SK-N-MC (cell line): ENCODE measurements around the gene HPCAL1.
"Not testable (repeated sequence)": the region's sequence is repeated elsewhere in the genome, so short reads cannot be mapped to it uniquely, and the experiment has no call there.

ENCODE experiments used
- DNase-seq: peaks from one replicate; pipeline ENCODE4 v3.0.0-alpha.2; 2011; ENCODE audit warnings: low read depth, low spot score
- H3K27ac ChIP-seq: fragments of 200-600 bp; sonication (generic); 2 replicates; pipeline ENCODE4 v1.5.1; 2016; ENCODE audit warnings: mixed run types
- H3K36me3 ChIP-seq: fragments of 200-600 bp; sonication (generic); 2 replicates; pipeline ENCODE4 v1.6.1; 2017; ENCODE audit warnings: antibody characterized with exemption, low read length, mixed read lengths; ENCODE audit not compliant: insufficient read depth
- H3K4me3 ChIP-seq: fragments of 200-600 bp; sonication (generic); 2 replicates; pipeline ENCODE4 v1.5.1; 2016
- H3K9ac ChIP-seq: fragments of 200-600 bp; sonication (generic); 2 replicates; pipeline ENCODE4 v1.8.0; 2017; ENCODE audit warnings: mixed run types, mixed read lengths; ENCODE audit not compliant: insufficient read length
- H3K9me3 ChIP-seq: fragments of 200-600 bp; sonication (generic); 2 replicates; pipeline ENCODE4 v1.6.1; 2017; ENCODE audit warnings: low read depth, mild to moderate bottlenecking, antibody characterized with exemption, low read length, moderate library complexity, mixed read lengths
- EZH2 ChIP-seq: fragments of 200-600 bp; sonication (generic); IDR thresholded peaks from one replicate; pipeline ENCODE4 v1.6.1; 2017; ENCODE audit warnings: antibody characterized with exemption
- FOXP2 ChIP-seq: optimal IDR thresholded peaks from 2 replicates; pipeline ENCODE3; 2011; ENCODE audit warnings: mild to moderate bottlenecking, moderate library complexity; ENCODE audit not compliant: insufficient read depth; ENCODE audit errors: extremely low read length, control extremely low read depth
- POLR2AphosphoS5 ChIP-seq: IDR thresholded peaks from 2 replicates; pipeline ENCODE4 v1.6.1; 2012; ENCODE audit warnings: mild to moderate bottlenecking, low read depth, low read length, borderline replicate concordance

The HPCAL1 gene

GRCh38 chr2:10257500-10258147 lies 45.1 kb upstream of the HPCAL1 start:
- DNase-seq = no peak
- Histone ChIP-seq H3K36me3 (no peaks in the 10 kb centered on the region), H3K9me3 (no peaks in the 10 kb centered on the region), H3K4me3 (no peak overlapping the region), H3K27ac (no peak overlapping the region), H3K9ac (no peak overlapping the region)
- TF ChIP-seq FOXP2 (no peak), POLR2AphosphoS5 (no peak), EZH2 (no peak)

GRCh38 chr2:10258326-10258725 lies 44.4 kb upstream of the HPCAL1 start:
- Histone ChIP-seq H3K36me3 (no peaks in the 10 kb centered on the region), H3K9me3 (no peaks in the 10 kb centered on the region), H3K9ac (no peak overlapping the region), H3K27ac (no peak overlapping the region), H3K4me3 (no peak overlapping the region)
- no peak for DNase-seq
- TF ChIP-seq EZH2 (no peak), POLR2AphosphoS5 (no peak), FOXP2 (no peak)

- no peak for TF ChIP-seq POLR2AphosphoS5
- no peak for TF ChIP-seq FOXP2
- TF ChIP-seq EZH2 = no peak
- Histone ChIP-seq H3K4me3 (no peak overlapping the region), H3K9ac (no peak overlapping the region), H3K36me3 (no peaks in the 10 kb centered on the region), H3K9me3 (no peaks in the 10 kb centered on the region), H3K27ac (no peak overlapping the region)
- no peak for DNase-seq
These were observed 44.0 kb upstream of the HPCAL1 start for GRCh38 chr2:10258726-10259125.

GRCh38 chr2:10260130-10260529 lies 42.6 kb upstream of the HPCAL1 start:
- H3K9me3 ChIP-seq = no peaks in the 10 kb centered on the region
- no peak overlapping the region for H3K27ac ChIP-seq
- DNase-seq = no peak
- H3K9ac ChIP-seq = no peak overlapping the region
- TF ChIP-seq EZH2 (no peak), POLR2AphosphoS5 (no peak), FOXP2 (no peak)
- no peaks in the 10 kb centered on the region for H3K36me3 ChIP-seq
- H3K4me3 ChIP-seq = no peak overlapping the region

GRCh38 chr2:10263526-10263925 lies 39.2 kb upstream of the HPCAL1 start:
- H3K9me3 ChIP-seq, H3K27ac ChIP-seq: not testable (repeated sequence)

GRCh38 chr2:10264506-10265328 lies 38.0 kb upstream of the HPCAL1 start:
- H3K9me3 ChIP-seq = no peaks in the 10 kb centered on the region
- no peak overlapping the region for H3K4me3 ChIP-seq
- no peak overlapping the region for H3K27ac ChIP-seq
- no peak overlapping the region for H3K9ac ChIP-seq
- H3K36me3 ChIP-seq = no peaks in the 10 kb centered on the region
- DNase-seq = no peak
- TF ChIP-seq FOXP2 (no peak), EZH2 (no peak), POLR2AphosphoS5 (no peak)

More at GRCh38 chr2:10263526-10263925, 39.2 kb upstream of the HPCAL1 start:
- DNase-seq, H3K9ac ChIP-seq, H3K36me3 ChIP-seq, H3K4me3 ChIP-seq: not testable (repeated sequence)

GRCh38 chr2:10265329-10266132 lies 37.2 kb upstream of the HPCAL1 start:
- Histone ChIP-seq H3K36me3 (no peaks in the 10 kb centered on the region), H3K27ac (no peak overlapping the region), H3K9me3 (no peaks in the 10 kb centered on the region), H3K9ac (no peak overlapping the region), H3K4me3 (no peak overlapping the region)
- no peak for TF ChIP-seq EZH2
- no peak for TF ChIP-seq FOXP2
- DNase-seq = no peak

GRCh38 chr2:10266133-10266620 lies 36.5 kb upstream of the HPCAL1 start:
- H3K9ac ChIP-seq = no peak overlapping the region
- no peaks in the 10 kb centered on the region for H3K36me3 ChIP-seq
- no peaks in the 10 kb centered on the region for H3K9me3 ChIP-seq
- no peak for DNase-seq
- no peak overlapping the region for H3K4me3 ChIP-seq
- no peak overlapping the region for H3K27ac ChIP-seq
- no peak for TF ChIP-seq FOXP2
- TF ChIP-seq POLR2AphosphoS5 = no peak
- no peak for TF ChIP-seq EZH2
